GM12864 (cell line): ENCODE data around the gene ABCA7.

Experiments used
- DNase-seq: peaks from one replicate; pipeline ENCODE4 v3.0.0-alpha.2; 2011; ENCODE audit warnings: low read depth
- H3K4me3 ChIP-seq: 2 replicates; pipeline ENCODE4 v1.5.1; 2011; ENCODE audit warnings: mild to moderate bottlenecking, low read depth, low read length, control low read depth
- TF ChIP-seq, protein P1 (sequence below): IDR thresholded peaks from 2 replicates; pipeline ENCODE4 v1.5.1; 2011; ENCODE audit warnings: low read depth, mild to moderate bottlenecking, moderate library complexity, low read length, control low read depth, inconsistent platforms; ENCODE audit errors: missing control alignments

Gene ABCA7

DNA sequence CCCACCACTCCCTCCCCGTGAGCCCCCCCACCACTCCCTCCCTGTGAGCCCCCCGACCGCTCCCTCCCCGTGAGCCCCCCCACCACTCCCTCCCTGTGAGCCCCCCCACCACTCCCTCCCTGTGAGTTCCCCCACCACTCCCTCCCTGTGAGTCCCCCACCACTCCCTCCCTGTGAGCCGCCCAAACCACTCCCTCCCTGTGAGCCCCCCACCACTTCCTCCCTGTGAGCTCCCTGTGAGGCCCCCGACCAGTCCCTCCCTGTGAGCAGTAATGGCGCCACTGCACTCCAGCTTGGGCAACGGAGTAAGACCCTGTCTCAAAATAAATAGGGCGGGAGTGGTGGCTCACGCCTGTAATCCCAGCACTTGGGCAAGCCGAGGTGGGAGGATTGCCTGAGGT lies 9.9 kb downstream of the ABCA7 start:
- TF ChIP-seq, protein P1, sequence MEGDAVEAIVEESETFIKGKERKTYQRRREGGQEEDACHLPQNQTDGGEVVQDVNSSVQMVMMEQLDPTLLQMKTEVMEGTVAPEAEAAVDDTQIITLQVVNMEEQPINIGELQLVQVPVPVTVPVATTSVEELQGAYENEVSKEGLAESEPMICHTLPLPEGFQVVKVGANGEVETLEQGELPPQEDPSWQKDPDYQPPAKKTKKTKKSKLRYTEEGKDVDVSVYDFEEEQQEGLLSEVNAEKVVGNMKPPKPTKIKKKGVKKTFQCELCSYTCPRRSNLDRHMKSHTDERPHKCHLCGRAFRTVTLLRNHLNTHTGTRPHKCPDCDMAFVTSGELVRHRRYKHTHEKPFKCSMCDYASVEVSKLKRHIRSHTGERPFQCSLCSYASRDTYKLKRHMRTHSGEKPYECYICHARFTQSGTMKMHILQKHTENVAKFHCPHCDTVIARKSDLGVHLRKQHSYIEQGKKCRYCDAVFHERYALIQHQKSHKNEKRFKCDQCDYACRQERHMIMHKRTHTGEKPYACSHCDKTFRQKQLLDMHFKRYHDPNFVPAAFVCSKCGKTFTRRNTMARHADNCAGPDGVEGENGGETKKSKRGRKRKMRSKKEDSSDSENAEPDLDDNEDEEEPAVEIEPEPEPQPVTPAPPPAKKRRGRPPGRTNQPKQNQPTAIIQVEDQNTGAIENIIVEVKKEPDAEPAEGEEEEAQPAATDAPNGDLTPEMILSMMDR, result no peak
- no peak overlapping the region for H3K4me3 ChIP-seq
- no peak for DNase-seq

DNA sequence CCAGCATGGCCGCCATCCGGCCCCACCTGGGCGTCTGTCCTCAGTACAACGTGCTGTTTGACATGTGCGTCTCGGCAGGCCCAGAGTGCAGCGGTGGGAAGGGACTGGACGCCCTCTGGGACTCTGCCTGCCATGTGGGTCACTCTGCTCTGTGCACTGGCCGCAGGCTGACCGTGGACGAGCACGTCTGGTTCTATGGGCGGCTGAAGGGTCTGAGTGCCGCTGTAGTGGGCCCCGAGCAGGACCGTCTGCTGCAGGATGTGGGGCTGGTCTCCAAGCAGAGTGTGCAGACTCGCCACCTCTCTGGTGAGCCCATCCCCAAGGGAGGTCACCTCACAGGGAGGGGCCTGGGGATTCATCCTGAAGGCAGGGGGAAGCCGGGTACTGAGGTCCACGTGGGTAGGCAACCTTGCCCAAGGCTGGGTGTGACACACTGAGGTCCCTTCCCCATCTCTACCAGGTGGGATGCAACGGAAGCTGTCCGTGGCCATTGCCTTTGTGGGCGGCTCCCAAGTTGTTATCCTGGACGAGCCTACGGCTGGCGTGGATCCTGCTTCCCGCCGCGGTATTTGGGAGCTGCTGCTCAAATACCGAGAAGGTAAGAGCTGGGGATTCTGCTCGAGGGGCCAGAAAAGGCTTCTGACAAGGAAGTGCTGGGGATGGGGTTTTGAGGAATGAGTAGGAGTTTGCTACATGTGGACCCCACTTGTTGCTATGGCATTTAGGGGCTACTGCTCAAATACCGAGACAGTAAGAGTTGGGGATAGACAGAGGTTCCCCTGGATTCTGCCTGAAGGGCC lies 11.3 kb downstream of the ABCA7 start:
- no peak overlapping the region for H3K4me3 ChIP-seq
- DNase-seq, result no peak
- TF ChIP-seq, protein P1, result no peak

DNA sequence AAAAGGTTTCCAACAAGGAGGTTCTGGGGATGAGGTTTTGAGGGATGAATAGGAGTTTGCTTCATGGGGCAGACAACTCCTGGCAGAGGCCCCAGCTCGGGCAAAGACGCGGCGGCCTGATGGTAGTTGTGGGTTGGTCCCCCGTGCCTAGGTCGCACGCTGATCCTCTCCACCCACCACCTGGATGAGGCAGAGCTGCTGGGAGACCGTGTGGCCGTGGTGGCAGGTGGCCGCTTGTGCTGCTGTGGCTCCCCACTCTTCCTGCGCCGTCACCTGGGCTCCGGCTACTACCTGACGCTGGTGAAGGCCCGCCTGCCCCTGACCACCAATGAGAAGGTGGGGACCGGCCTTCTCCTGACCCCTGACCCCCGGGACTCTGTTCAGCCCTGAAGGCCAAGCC lies 11.9 kb downstream of the ABCA7 start:
- H3K4me3 ChIP-seq, result no peak overlapping the region
- TF ChIP-seq, protein P1, result no peak
- DNase-seq, result no peak

DNA sequence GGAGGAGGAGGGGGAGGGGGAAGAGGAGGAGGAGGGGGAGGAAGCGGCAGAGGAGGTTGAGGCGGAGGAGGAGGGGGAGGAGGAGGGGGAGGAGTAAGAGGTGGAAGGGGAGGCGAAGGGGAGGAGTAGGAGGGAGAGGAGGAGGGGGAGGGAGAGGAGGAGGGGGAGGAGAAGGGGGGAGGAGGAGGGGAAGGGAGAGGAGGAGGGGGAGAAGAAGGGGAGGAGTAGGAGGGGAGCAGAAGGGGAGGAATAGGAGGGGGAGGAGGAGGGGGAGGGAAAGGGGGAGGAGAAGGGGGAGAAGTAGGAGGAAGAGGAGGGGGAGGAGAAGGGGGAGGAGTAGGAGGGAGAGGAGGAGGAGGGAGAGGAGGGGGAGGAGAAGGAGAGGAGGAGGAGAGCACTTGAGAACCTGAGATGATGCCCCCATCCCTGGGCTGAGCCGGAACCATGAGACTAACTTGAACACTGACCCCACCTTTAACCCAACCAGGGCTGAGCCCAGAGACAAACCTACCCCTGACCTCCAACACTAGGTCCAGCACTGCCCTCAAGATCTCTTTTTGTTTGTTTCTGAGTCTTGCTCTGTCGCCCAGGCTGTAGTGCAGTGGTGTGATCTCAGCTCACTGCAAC lies 12.6 kb downstream of the ABCA7 start:
- DNase-seq, result no peak
- TF ChIP-seq, protein P1, result no peak
- H3K4me3 ChIP-seq, result no peak overlapping the region

DNA sequence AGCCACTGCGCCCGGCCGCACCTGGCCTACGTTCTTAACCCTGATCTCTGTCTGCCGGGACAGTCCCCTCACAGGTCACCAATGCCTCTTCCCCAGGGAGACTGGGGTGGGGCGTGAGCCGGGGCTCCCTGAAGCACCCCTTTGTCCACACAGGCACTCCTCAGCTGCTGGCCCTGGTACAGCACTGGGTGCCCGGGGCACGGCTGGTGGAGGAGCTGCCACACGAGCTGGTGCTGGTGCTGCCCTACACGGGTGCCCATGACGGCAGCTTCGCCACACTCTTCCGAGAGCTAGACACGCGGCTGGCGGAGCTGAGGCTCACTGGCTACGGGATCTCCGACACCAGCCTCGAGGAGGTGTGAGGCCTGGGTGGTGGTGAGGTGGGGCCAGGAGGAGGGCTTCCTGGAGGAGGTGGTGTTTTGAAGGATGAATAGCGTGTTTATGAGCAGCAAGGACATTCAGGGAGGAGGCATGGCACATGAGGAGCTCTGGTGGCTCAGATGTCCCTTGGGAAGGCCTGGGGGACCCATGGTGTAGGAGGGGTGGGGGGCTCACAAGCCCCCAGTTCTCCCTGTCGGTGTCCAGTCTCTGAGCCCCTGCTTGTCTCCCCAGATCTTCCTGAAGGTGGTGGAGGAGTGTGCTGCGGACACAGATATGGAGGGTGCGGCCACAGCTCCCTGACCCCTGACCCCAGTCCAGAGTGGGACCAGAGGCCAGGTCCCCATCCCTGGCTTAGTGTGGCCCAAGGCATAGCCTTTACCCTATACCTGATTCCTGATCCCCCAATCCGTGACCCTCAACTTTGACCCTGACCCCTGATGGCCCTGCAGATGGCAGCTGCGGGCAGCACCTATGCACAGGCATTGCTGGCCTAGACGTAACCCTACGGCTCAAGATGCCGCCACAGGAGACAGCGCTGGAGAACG lies 13.5 kb downstream of the ABCA7 start:
- no peak overlapping the region for H3K4me3 ChIP-seq
- no peak for DNase-seq
- TF ChIP-seq, protein P1, result no peak

DNA sequence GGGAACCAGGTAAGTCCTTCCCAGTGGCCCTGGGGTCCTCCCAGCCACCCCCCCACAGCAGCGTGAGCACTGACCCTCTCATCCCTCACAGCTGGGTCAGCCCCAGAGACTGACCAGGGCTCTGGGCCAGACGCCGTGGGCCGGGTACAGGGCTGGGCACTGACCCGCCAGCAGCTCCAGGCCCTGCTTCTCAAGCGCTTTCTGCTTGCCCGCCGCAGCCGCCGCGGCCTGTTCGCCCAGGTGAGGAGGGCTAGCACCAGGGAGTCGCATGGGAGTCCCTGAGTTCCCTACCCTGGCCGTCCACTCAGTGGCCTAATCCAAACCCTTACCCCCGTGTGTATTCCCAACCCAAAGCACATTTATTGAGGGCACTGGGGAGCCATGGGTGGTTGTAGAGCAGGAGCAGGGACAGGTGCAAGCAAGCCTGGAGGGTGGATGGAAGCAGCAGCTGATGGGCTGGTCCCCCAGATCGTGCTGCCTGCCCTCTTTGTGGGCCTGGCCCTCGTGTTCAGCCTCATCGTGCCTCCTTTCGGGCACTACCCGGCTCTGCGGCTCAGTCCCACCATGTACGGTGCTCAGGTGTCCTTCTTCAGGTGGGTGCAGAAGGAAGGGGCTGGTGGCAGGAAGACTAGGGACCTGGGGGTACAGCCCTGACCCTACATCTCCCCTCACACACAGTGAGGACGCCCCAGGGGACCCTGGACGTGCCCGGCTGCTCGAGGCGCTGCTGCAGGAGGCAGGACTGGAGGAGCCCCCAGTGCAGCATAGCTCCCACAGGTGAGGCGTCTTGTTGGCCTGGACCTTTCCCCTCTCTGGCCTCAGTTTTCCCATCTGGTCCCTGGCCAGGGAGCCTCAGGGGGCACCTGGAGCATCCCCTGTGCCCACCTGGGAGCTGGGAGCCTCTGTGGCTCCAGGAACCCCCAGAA lies 14.5 kb downstream of the ABCA7 start:
- H3K4me3 ChIP-seq, result no peak overlapping the region
- TF ChIP-seq, protein P1, result no peak
- no peak for DNase-seq
